ENCODE data around the gene NAP1L4. TPM values are rescaled to one million over a fixed set of nuclear protein-coding genes. Genes with fewer than 3 reads are reported as not detected.

NAP1L4 gene
- total and polyA plus RNA-seq, 12 donors = 98.5 to 233 (median 182) TPM

- Histone ChIP-seq H3K27me3 (no peaks in the 10 kb centered on the region), H3K27ac (no peak overlapping the region), H3K9me3 (no peaks in the 10 kb centered on the region), H3K4me1 (peaks cover 0 to 3% (median 0%) of the 10 kb centered on the region in 9 donors), H3K36me3 (peaks cover 0 to 100% (median 17%) of the 10 kb centered on the region in 9 donors), H3K4me3 (no peak overlapping the region)
- intact Hi-C loops (cut with DNase I) = no loop called here
- ATAC-seq = no peak
- DNase-seq = no peak
- no peak for TF ChIP-seq CTCF (IDR thresholded peaks at IDR 0.05)
- 93 to 95% methylated on average over 20 of the region's 20 CpGs for WGBS, 2 donors
Observed at GRCh38 chr11:3007404-3008010, 15.4 kb upstream of the NAP1L4 start.

DNA sequence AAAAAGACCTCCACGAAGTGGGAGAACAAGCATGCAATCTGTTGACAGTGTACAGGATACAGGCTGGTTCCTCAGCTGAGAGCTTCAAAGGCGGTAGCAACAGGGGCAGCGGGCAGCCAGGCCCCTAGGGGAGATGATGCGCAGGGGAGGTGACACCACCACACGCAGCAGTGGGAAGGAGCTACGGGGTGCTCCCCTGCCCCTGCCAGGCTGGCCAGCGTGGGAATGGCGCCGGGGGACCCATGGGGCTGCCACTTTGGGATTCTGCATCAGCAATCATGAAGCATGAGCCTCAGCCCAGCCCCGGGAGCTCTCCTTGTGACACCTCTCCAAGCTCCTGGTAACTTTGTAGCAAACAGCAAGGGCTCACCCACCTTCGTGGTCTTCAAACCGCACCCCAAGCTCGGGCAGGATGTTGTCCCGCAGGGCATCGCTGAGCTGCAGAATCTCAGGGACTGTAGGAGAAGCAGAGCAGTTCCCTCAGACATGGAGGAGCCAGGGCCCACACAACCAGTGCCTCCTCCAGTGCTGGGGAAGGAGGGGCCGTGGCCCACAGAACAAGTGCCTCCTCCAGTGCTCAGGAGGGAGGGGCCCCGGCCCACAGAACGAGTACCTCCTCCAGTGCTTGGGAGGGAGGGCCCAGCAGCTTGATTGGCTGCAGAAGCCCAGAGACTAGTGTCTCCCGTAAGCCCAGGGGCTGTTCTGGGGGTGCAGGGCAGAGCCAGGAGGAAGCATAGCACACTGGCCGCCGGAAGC is 14.6 kb upstream of the NAP1L4 start:
- 87% methylated on average over 21 of the region's 21 CpGs for WGBS, 2 donors
- peaks cover 0 to 10% (median 3%) of the 10 kb centered on the region in 9 donors for H3K4me1 ChIP-seq
- H3K9me3 ChIP-seq = no peaks in the 10 kb centered on the region
- H3K27ac ChIP-seq = no peak overlapping the region
- no peaks in the 10 kb centered on the region for H3K27me3 ChIP-seq
- intact Hi-C loops (cut with DNase I) = no loop called here
- H3K4me3 ChIP-seq = no peak overlapping the region
- TF ChIP-seq CTCF (IDR thresholded peaks at IDR 0.05) = no peak
- H3K36me3 ChIP-seq = peaks cover 0 to 100% (median 11%) of the 10 kb centered on the region in 9 donors
- ATAC-seq (no peak), DNase-seq (no peak)

- peaks cover 0 to 100% (median 8%) of the 10 kb centered on the region in 9 donors for H3K36me3 ChIP-seq
- H3K4me3 ChIP-seq = no peak overlapping the region
- intact Hi-C loops (cut with DNase I) = no loop called here
- H3K9me3 ChIP-seq = no peaks in the 10 kb centered on the region
- H3K27ac ChIP-seq = no peak overlapping the region
- ATAC-seq = no peak
- no peak for TF ChIP-seq CTCF (IDR thresholded peaks at IDR 0.05)
- DNase-seq = no peak
- peaks cover 0 to 28% (median 13%) of the 10 kb centered on the region in 9 donors for H3K4me1 ChIP-seq
- WGBS, 2 donors = 97% methylated on average over 10 of the region's 10 CpGs
- H3K27me3 ChIP-seq = no peaks in the 10 kb centered on the region
Observed at GRCh38 chr11:3004481-3004880, 12.4 kb upstream of the NAP1L4 start.

DNA sequence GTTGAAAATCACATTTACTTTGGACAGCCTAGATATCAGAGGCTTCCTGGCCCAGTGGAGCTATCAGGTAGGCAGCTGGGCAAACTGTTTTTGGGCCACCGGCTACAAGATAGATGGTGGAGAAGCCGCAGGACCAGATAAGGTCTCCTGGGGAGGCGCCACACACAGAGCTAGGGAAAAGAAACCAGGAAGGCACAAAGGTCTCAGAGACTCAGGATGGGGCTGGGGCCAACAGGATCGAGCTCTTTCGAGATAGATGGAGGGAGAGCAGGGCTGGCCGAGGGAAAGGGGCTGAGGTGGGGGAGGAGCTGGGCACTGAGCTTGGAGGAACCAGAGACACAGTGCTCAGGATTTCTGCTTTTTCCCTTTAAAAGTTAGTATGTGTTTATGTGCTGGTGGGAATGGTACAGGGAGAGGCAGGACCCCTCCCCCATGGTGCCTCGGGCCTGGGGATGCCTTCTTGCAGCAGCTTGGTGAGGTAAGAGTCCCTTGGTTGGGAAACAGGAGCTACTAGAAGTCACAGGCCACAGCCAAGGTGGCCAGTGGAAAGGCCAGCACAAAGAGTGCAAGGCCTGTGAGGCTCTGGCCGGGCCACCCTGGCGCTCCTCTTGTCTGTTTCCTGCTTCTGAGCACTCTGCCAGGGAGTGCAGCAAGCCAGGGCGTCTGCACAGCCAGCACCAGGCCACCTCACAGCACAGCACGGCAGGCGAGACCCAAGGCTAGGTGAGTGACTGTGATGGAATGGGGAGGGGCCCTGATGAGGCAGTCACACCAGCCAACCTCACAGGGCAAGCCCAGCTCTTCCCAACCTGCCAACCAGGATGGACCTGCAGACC is 11.5 kb upstream of the NAP1L4 start:
- DNase-seq = no peak
- intact Hi-C loops (cut with DNase I) = no loop called here
- Histone ChIP-seq H3K4me3 (no peak overlapping the region), H3K9me3 (no peaks in the 10 kb centered on the region), H3K27me3 (no peaks in the 10 kb centered on the region), H3K36me3 (peaks cover 0 to 95% (median 8%) of the 10 kb centered on the region in 9 donors), H3K4me1 (peaks cover 0 to 28% (median 13%) of the 10 kb centered on the region in 9 donors), H3K27ac (no peak overlapping the region)
- 89 to 92% methylated on average over 12 of the region's 12 CpGs for WGBS, 2 donors
- ATAC-seq = no peak
- no peak for TF ChIP-seq CTCF (IDR thresholded peaks at IDR 0.05)

All from heart right ventricle (tissue), 16 donors.